Uterus (tissue), 4 donors: Measurements from ENCODE around the gene ITPR1. TPM values are rescaled to one million over a fixed set of nuclear protein-coding genes. Genes with fewer than 3 reads are reported as not detected.
"Not testable (repeated sequence)": the region's sequence is repeated elsewhere in the genome, so short reads cannot be mapped to it uniquely, and the experiment has no call there.

ENCODE experiments used
- DNase-seq, 2 donors: peaks; one replicate each; pipeline ENCODE4 v3.0.0-alpha.2; 2019 to 2020
- H3K27ac ChIP-seq, 2 donors: fragments of 200-600 bp; sonication (generic); 1 replicate in 1 of 2; 2 replicates in 1 of 2; pipeline ENCODE4 v1.5.1; 2016 to 2018
- H3K27me3 ChIP-seq, 2 donors: fragments of 200-600 bp; sonication (generic); one replicate each; pipeline ENCODE4 v1.5.1; 2018 to 2019; ENCODE audit warnings: control low read depth in 1 of 2
- H3K36me3 ChIP-seq, 2 donors: fragments of 200-600 bp; sonication (generic); one replicate each; pipeline ENCODE4 v1.5.1; 2019; ENCODE audit warnings: control low read depth in 1 of 2
- H3K4me1 ChIP-seq, 2 donors: fragments of 200-600 bp; sonication (generic); one replicate each; pipeline ENCODE4 v1.5.1; 2018 to 2019; ENCODE audit warnings: control low read depth in 1 of 2
- H3K4me3 ChIP-seq, 2 donors: fragments of 200-600 bp; sonication (generic); 1 replicate in 1 of 2; 2 replicates in 1 of 2; pipeline ENCODE4 v1.5.1; 2018 to 2019; ENCODE audit warnings: mild to moderate bottlenecking in 1 of 2
- H3K9me3 ChIP-seq, 2 donors: fragments of 200-600 bp; sonication (generic); one replicate each; pipeline ENCODE4 v1.5.1; 2019; ENCODE audit warnings: control low read depth in 1 of 2
- POLR2A ChIP-seq, 2 donors: fragments of 450-650 bp; IDR thresholded peaks; one replicate each; pipeline ENCODE4 v1.6.1; 2016; ENCODE audit warnings: antibody characterized with exemption in 2 of 2, mild to moderate bottlenecking in 1 of 2, moderate library complexity in 1 of 2
- intact Hi-C: fragments of 100-400 bp; cut with DNase I; formaldehyde crosslinking; loops from one replicate; pipeline ENCODE4 v1.15.1; 2023; ENCODE audit warnings: low total_unique reads
- total RNA-seq, 4 donors: library from RNA; depleted of rRNA in 3 of 4; stranded (reverse); fragments of >200 nt in 3 of 4; gene quantifications; one replicate each; pipeline versions ENCODE4 v1.1.0 to v1.2.4, GENCODE V29; 2014 to 2023
- TF ChIP-seq, protein P1 (sequence below), 4 experiments: fragments of 200-600 bp in 2 of 4; fragments of 450-650 bp in 2 of 4; sonication (generic) in 2 of 4; IDR thresholded peaks; one replicate each; pipeline ENCODE4 v1.5.1; 2016 to 2019; ENCODE audit warnings: antibody characterized with exemption in 4 of 4, mild to moderate bottlenecking in 2 of 4, moderate library complexity in 1 of 4
- donor health status: DM: yes; HTN: yes; CAD: no.

ITPR1 gene
- total RNA-seq, 4 donors from 2014 or later, result 98.2 to 224 (median 141) TPM

- no peaks in the 10 kb centered on the region for H3K27me3 ChIP-seq
- H3K27ac ChIP-seq, result peak overlapping the region; percentile 74 to 88
- peaks cover 7 to 14% of the 10 kb centered on the region in 2 donors for H3K4me1 ChIP-seq
- intact Hi-C loops, result loop anchor here (10.0 kb wide), 1 partner anchor 84 kb away; no protein-coding TSS in a partner anchor
- peak; percentile 51 to 76 for DNase-seq
- TF ChIP-seq, protein P1, sequence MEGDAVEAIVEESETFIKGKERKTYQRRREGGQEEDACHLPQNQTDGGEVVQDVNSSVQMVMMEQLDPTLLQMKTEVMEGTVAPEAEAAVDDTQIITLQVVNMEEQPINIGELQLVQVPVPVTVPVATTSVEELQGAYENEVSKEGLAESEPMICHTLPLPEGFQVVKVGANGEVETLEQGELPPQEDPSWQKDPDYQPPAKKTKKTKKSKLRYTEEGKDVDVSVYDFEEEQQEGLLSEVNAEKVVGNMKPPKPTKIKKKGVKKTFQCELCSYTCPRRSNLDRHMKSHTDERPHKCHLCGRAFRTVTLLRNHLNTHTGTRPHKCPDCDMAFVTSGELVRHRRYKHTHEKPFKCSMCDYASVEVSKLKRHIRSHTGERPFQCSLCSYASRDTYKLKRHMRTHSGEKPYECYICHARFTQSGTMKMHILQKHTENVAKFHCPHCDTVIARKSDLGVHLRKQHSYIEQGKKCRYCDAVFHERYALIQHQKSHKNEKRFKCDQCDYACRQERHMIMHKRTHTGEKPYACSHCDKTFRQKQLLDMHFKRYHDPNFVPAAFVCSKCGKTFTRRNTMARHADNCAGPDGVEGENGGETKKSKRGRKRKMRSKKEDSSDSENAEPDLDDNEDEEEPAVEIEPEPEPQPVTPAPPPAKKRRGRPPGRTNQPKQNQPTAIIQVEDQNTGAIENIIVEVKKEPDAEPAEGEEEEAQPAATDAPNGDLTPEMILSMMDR (IDR thresholded peaks at IDR 0.05), result no peak
- no peak for TF ChIP-seq POLR2A (IDR thresholded peaks at IDR 0.05)
- no peak overlapping the region for H3K4me3 ChIP-seq
- H3K9me3 ChIP-seq, result no peaks in the 10 kb centered on the region
- no peaks in the 10 kb centered on the region for H3K36me3 ChIP-seq
Observed at GRCh38 chr3:4588466-4588865, 95.3 kb downstream of the ITPR1 start.

- TF ChIP-seq, protein P1 (IDR thresholded peaks at IDR 0.05), result no peak
- TF ChIP-seq POLR2A (IDR thresholded peaks at IDR 0.05), result no peak
- Histone ChIP-seq H3K27ac (peak overlapping the region; percentile 74 to 88), H3K9me3 (no peaks in the 10 kb centered on the region), H3K36me3 (no peaks in the 10 kb centered on the region), H3K27me3 (no peaks in the 10 kb centered on the region), H3K4me3 (no peak overlapping the region), H3K4me1 (peaks cover 7% of the 10 kb centered on the region in 2 donors)
- peak; percentile 52 to 83 for DNase-seq
- intact Hi-C loops, result loop anchor here (10.0 kb wide), 1 partner anchor 85 kb away; no protein-coding TSS in a partner anchor
Observed at GRCh38 chr3:4589475-4590097, 96.4 kb downstream of the ITPR1 start.

DNA sequence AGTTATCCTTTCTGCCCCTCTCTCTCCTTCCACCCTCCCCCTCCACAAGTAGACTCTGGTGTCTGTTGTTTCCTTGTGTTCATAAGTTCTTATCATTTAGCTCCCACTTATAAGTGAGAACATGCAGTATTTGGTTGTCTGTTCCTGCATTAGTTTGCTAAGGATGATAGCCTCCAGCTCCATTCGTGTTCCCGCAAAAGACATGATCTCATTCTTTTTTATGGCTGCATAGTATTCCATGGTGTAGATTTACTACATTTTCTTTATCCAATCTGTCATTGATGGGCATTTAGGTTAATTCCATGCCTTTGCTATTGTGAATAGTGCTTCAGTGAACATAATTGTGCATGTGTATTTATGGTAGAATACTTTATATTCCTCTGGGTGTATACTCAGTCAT, 97.7 kb downstream of the ITPR1 start:
- H3K9me3 ChIP-seq, H3K27me3 ChIP-seq, H3K4me1 ChIP-seq, H3K36me3 ChIP-seq, intact Hi-C loops, DNase-seq, H3K4me3 ChIP-seq: not testable (repeated sequence)
- H3K27ac ChIP-seq, result peak overlapping the region; percentile 74 to 88

DNA sequence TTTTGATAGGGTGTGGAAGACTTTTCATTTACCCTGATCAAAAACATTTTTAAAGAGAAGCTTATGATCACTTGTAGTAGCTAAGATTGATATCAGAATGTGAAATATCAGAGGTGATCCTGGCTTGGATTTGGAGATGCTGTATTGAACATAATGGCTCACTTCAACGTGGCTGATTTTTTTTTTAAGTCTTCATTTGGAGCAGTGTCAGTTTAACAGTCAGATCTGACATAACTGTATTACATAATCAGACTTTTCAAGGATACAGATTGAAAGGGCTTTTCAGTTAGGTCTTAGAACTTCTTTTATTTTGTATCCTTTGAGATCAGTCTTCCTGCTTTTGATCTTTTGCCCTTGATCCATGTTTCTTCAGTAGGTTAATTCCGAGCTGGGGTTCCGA, 98.5 kb downstream of the ITPR1 start:
- H3K27ac ChIP-seq, result peak overlapping the region; percentile 4 to 74
- H3K4me3 ChIP-seq, result no peak overlapping the region
- TF ChIP-seq, protein P1 (IDR thresholded peaks at IDR 0.05), result no peak
- TF ChIP-seq POLR2A (IDR thresholded peaks at IDR 0.05), result no peak
- H3K4me1 ChIP-seq, result peaks cover 7% of the 10 kb centered on the region in 2 donors
- DNase-seq, result no peak
- intact Hi-C loops, result no loop called here
- H3K27me3 ChIP-seq, result no peaks in the 10 kb centered on the region
- no peaks in the 10 kb centered on the region for H3K36me3 ChIP-seq
- no peaks in the 10 kb centered on the region for H3K9me3 ChIP-seq

GRCh38 chr3:4593014-4593413, 99.9 kb downstream of the ITPR1 start:
- Histone ChIP-seq H3K27me3 (no peaks in the 10 kb centered on the region), H3K4me3 (no peak overlapping the region), H3K36me3 (no peaks in the 10 kb centered on the region), H3K4me1 (peaks cover 0 to 7% of the 10 kb centered on the region in 2 donors), H3K9me3 (no peaks in the 10 kb centered on the region), H3K27ac (peak overlapping the region in 1 of 2 donors; percentile 45)
- intact Hi-C loops, result no loop called here
- no peak for DNase-seq
- TF ChIP-seq, protein P1 (IDR thresholded peaks at IDR 0.05), result no peak
- no peak for TF ChIP-seq POLR2A (IDR thresholded peaks at IDR 0.05)
